NCI-H1092 treated with DMSO at 0.1 percent for 48 hours (cell line): ENCODE measurements around the gene INPP5D.
"Not testable (repeated sequence)": the region's sequence is repeated elsewhere in the genome, so short reads cannot be mapped to it uniquely, and the experiment has no call there.

Experiments used
- DNase-seq: peaks from one replicate; lab custom pipeline; 2025; lab: John Stamatoyannopoulos, UW

Gene INPP5D

GRCh38 chr2:233032551-233033320, 27.4 kb upstream of the INPP5D start, which contains the start of gene NEU2:
Gene NEU2, plus strand, starts transcription at chr2:233032672. Its CDS starts 0 bp downstream, at chr2:233032672.
- DNase-seq: no peak

- no peak for DNase-seq
Measured at GRCh38 chr2:233033672-233034071, 26.5 kb upstream of the INPP5D start.

GRCh38 chr2:233034091-233034882, 25.9 kb upstream of the INPP5D start:
- DNase-seq: no peak

- no peak for DNase-seq
Measured at GRCh38 chr2:233035426-233036161, 24.5 kb upstream of the INPP5D start.

- no peak for DNase-seq
Measured at GRCh38 chr2:233036162-233036838, 23.8 kb upstream of the INPP5D start.

- no peak for DNase-seq
Measured at GRCh38 chr2:233037078-233037477, 23.1 kb upstream of the INPP5D start.

- DNase-seq: no peak
Measured at GRCh38 chr2:233039212-233039845, 20.8 kb upstream of the INPP5D start.

- no peak for DNase-seq
Measured at GRCh38 chr2:233039846-233040530, 20.2 kb upstream of the INPP5D start.

- DNase-seq: no peak
Measured at GRCh38 chr2:233040571-233040970, 19.6 kb upstream of the INPP5D start.

- no peak for DNase-seq
Measured at GRCh38 chr2:233041722-233042323, 18.3 kb upstream of the INPP5D start.

- DNase-seq: no peak
Measured at GRCh38 chr2:233042549-233042948, 17.6 kb upstream of the INPP5D start.

GRCh38 chr2:233044974-233045605, 15.1 kb upstream of the INPP5D start:
- DNase-seq: no peak

- DNase-seq: no peak
Measured at GRCh38 chr2:233047206-233047605, 12.9 kb upstream of the INPP5D start.

- no peak for DNase-seq
Measured at GRCh38 chr2:233047667-233048066, 12.5 kb upstream of the INPP5D start.

- DNase-seq: no peak
Measured at GRCh38 chr2:233048569-233049193, 11.5 kb upstream of the INPP5D start.

GRCh38 chr2:233049194-233049761, 10.9 kb upstream of the INPP5D start:
- no peak for DNase-seq

- no peak for DNase-seq
Measured at GRCh38 chr2:233051241-233052149, 8.6 kb upstream of the INPP5D start.

- not testable (repeated sequence) for DNase-seq
Measured at GRCh38 chr2:233052517-233052916, 7.6 kb upstream of the INPP5D start.
